ENCODE data around the gene KLHL9.
"Not testable (repeated sequence)": the region's sequence is repeated elsewhere in the genome, so short reads cannot be mapped to it uniquely, and the experiment has no call there.

KLHL9 gene, protein sequence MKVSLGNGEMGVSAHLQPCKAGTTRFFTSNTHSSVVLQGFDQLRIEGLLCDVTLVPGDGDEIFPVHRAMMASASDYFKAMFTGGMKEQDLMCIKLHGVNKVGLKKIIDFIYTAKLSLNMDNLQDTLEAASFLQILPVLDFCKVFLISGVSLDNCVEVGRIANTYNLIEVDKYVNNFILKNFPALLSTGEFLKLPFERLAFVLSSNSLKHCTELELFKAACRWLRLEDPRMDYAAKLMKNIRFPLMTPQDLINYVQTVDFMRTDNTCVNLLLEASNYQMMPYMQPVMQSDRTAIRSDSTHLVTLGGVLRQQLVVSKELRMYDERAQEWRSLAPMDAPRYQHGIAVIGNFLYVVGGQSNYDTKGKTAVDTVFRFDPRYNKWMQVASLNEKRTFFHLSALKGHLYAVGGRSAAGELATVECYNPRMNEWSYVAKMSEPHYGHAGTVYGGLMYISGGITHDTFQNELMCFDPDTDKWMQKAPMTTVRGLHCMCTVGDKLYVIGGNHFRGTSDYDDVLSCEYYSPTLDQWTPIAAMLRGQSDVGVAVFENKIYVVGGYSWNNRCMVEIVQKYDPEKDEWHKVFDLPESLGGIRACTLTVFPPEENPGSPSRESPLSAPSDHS

DNA sequence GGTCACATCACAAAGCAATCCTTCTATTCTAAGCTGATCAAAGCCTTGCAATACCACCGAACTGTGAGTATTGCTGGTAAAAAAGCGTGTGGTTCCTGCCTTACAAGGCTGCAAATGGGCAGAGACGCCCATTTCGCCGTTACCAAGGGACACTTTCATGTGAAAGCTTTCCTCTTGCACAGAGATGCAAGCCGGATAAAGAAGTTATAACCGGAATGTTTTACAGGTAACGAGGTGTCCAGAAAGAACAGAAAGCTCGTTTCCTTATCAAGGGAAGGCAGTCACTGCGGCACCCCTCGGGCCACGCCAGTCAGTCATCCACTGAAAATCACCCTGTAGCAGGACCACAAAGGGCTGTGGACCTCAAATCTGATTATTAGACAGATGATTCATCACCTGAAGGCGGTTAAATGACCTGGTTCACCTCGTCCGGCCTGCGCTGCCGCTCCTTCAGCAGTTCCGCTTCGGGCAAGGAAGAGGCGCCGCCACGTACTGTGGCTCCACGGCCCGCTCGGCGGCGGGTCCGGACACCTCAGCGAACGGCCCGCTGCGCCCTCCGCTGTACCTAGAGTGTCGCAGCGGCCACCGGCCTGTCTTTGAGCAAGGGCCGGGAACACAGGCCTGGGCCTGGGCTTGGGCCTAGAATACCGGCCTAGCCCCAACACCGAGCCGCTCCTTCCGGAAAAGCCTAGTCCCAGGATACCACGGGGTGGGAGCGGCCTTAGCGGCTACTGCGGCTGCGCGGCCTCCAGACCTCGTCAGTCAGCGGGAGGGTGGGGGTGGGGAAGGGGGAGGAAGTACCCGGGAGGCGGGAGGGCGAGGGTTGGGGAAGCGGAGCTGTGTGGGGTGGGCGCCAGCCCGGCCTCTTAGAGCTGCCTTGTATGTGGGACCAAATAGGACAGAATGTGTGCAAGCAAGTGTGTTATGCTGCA lies at the start of gene KLHL9:
TSS of gene KLHL9 (minus strand) at position 704 of the 932 bp plus-strand sequence. CDS start at position 159, 545 bp downstream.
- DNase-seq (ENCODE audit: low read depth) = peak; percentile 87

DNA sequence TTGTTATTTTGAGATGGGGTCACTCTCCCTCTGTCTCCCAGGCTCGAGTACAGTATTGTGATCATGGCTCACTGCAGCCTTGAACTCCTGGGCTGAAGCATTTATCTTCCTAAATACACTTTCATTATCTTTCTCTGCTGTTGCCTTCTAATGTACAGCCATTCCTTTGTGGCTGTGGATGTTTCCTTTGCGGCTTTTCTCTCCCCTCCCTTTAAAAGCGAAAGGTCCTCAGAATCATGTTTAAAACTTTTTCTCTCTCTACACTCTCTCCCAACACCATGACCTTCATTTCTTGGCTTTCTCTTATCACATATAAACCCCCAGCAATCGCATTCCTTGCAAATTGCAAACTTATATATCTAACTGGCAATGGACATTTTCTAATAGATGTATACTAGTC lies 48.4 kb upstream of the KLHL9 start:
- no peak for DNase-seq (ENCODE audit: low read depth)

DNA sequence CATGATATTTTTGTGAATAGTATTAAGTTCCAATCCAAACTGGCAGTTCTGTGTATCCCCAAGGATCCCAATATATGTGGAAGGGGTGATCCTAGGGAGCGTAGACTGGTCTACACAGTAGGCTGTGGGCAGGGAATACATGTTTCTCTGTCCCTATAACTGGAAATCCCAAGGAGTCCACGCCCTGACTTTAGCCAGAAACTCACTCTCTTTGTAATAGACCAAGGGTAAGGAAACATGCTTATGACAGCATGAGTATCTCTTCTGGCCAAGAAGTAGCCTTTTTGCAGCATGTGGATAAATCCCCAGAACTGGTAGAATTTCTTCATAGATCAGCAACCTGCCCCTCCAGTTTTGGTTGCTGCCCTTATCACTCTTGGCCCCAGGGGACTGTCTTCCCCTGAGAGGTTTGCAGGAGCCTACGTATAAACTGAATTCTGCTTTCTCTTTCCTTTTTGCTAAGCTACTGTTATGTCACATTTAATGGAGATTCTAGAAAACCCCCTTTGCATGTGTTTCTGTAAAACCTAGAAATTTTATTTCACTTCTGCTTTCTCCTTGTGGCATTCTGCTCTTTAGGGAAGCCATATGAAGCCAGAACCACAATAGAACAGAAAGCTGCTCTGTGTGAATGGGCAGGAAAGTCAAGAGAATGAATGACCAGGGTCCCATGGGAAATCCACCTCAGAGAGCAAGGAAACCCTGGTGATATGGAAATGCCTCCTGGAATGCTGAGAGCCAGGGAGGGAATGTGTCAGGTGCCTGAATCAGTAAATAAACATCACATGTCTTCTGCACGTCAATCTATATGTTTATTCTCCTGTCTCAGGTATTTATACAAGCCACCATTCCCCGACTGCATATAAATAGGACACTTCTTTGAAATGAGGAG lies 46.5 kb upstream of the KLHL9 start:
- DNase-seq (ENCODE audit: low read depth) = no peak

DNA sequence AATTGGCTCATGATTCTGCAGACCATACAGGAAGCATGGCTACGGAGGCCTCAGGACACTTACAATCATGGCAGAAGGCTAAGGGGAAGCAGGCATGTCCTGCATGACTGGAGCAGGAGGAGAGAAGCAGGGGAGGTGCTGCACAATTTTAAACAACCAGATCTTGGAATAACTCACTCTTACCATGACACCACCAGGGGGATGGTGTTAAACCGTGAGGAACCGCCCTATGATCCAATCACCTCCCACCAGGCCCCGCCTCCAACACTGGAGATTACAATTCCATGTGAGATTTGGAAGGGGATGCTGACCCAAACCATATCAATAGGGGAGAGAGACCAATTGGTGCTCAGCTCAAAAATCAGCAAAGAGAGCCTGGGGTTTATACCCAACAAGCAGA lies 36.3 kb upstream of the KLHL9 start:
- not testable (repeated sequence) for DNase-seq (ENCODE audit: low read depth)

DNA sequence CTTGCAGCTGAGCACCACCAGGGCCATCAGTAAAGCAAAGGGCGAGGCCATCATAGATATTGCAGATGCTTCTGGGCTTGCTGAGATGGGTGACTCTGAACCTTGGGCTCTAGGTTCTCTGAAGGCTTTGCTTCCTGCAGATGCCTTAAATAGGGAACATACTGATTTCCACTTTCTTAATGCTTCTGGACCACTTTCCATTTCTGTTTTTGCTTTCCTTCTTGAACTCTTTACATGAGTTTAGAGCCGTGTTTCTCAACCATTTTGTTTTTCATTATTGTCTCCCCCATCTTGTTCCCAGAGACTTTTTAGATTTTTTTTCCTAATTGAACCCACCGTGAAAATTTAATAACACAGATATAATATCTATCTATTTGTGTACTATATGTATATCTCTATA lies 32.8 kb upstream of the KLHL9 start, which contains the start of gene IFNA13:
TSS of gene IFNA13 (minus strand) at position 101 of the 400 bp plus-strand sequence. CDS start at position 54, 47 bp downstream.
- DNase-seq (ENCODE audit: low read depth) = no peak

DNA sequence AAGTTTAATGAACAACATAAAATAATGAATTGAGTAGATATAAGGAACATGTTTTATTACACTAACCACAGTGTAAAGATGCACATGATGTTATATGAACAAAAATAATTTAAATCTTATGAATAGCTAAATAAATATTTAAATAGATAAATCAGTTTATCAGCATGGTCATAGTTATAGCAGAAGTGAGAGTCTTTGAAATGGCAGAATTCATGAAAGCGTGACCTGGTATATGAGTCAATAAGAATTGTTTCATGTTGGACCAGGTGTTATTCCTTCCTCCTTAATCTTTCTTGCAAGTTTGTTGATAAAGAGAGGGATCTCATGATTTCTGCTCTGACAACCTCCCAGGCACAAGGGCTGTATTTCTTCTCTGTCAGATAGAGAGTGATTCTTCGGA lies 32.0 kb upstream of the KLHL9 start:
- DNase-seq (ENCODE audit: low read depth) = not testable (repeated sequence)

DNA sequence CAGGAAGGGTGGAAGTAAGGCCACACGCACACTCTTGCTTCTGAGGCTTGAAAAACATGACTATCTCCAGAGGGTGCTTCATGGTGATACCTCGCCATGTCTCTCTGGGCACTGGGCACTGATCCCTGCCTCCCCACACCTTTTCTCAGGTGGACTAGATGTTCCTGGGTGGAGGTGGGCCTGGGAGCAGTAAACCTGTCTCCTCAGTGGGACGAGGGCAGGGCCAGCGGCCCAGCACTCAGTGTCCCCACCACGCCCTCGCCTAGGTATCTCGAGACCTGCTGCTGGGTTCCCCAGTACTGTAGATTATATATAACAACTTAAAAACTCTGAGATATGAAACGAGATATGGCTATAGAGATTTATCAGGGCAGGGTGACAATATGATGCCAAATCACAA lies 27.1 kb upstream of the KLHL9 start:
- DNase-seq (ENCODE audit: low read depth) = no peak

DNA sequence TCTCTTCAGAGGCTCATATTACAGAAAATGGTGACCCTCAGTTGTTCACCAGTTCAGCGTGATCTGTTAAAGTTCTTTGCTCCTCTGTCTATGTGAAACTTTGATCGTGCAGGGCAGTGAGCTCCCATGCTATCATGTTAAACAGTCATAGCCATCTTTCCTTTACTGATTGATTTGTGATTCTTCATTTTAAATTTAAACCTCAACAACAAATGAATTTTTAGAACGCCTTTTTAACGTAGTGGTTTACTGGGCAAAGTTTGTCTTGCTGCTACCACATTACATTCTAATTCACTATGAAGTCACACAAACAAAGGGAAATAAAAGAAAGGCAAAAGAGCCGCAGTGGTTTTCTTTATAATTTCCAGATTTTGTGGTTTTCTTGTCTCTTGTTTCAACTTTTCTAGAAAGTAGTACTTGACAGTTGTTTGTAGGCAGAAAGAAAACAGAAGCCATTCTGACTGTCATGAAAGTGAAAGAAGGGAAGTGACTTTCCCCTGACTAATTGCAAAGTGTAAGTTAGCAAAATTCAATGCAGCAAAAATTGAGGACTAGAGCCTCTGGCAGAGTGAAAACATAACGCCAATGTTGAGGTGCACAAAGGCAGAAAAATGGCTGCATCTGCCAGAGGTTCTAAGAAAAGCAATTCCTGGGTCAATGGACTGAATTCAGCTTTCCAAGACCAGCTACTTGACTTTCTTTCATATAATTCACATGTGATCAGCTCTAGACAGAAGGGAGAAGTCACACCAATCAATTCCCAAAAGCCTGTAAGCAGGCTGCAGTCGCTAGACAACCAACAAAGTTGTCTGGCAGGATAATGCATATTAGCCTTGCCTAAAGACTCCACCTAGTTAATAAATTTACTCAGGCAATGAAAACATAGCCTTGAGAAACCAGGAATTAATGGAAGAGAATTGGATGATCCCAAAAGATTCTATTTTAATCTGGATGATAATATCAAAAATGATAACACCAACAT lies 22.6 kb upstream of the KLHL9 start:
- no peak for DNase-seq (ENCODE audit: low read depth)

DNA sequence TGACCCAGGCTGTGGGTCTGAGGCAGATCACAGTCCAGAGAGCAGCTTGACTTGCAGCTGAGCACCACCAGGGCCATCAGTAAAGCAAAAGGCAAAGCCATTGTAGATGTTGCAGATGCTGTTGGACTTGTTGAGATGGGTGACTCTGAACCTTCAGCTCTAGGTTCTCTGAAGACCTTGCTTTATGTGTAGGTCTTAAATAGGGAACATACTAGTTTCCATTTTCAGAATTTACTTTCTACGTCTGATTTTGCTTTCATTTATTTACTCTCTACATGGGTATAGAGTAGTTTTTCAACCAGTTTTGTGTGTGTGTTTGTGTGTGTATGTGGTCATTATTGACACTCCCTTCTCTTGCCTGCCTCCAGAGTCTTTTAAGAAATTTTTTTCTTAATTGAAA lies 15.6 kb upstream of the KLHL9 start, which contains the start of gene IFNA6:
TSS of gene IFNA6 (minus strand) at position 101 of the 400 bp plus-strand sequence. CDS start at position 101, 0 bp downstream.
- DNase-seq (ENCODE audit: low read depth) = no peak

DNA sequence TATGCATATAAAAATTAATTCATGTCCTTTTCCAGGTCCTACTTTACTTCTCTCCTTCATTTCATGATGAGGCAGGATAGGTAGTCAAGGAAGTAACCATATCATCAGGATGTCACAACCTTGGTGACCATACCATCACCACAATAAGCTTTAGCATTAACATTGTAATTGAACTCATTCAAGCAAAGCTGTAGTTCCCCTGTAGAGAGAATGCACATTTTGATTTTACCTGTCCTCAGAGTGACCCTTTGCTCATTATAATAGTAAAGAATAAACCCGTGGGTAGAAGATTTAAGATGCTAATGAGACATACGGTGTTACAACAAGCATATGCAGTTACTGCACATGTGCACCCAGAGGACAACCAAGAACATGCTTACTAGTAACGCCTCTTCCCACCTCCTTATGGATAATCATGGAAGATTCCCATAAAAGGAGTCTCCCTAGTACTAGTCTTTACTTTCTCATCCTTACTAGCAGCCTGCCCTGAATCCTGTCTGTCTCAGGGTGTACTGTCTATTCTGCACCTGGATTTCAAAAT lies 13.3 kb upstream of the KLHL9 start:
- no peak for DNase-seq (ENCODE audit: low read depth)

DNA sequence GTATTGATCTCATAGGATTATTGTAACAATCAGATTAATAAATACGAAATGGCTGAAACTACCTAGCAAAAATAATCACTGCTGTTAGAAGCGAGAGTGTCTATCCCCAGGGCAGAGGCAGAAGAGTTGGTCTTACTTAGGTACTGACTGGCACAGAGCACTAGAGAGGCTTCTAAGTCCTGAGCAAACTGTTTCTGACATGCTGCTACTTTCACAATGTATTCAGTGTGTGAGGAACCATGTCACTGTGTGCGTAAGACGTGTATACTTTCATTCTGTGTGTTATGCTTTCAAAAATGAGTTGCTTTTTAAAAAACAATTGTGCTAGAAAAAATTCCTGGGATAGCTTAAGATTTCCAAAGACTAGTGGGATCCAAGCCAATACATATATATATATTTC lies 5.5 kb upstream of the KLHL9 start:
- no peak for DNase-seq (ENCODE audit: low read depth)

DNA sequence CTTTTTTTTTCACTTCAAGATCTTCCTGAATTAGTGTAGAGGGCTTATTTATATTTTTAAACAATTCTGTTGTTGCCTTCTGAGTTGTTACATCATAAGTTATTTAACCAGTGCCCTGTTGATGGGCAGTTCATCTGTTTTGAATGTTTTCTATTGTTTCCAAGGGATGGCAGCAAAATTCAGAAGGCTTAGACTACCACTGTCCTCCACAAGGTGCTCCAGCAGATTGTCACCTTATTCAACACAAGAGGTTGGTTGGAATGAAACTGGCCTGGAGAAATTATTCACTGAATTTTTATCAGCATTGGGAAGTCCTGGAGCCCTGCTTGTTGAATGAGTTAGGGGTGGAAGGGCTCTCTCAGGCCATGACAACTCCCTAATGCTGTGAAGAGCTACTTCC lies 1.3 kb upstream of the KLHL9 start:
- DNase-seq (ENCODE audit: low read depth) = no peak

DNA sequence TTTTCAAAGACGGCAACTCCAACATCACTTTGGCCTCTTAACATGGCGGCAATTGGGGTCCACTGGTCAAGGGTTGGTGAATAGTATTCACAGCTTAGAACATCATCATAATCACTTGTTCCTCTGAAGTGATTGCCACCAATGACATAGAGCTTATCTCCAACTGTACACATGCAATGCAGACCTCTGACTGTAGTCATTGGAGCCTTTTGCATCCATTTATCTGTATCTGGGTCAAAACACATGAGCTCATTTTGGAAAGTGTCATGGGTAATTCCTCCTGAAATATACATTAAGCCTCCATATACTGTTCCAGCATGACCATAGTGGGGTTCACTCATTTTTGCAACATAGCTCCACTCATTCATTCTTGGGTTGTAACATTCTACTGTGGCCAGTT lies 2.0 kb downstream of the KLHL9 start:
- no peak for DNase-seq (ENCODE audit: low read depth)

DNA sequence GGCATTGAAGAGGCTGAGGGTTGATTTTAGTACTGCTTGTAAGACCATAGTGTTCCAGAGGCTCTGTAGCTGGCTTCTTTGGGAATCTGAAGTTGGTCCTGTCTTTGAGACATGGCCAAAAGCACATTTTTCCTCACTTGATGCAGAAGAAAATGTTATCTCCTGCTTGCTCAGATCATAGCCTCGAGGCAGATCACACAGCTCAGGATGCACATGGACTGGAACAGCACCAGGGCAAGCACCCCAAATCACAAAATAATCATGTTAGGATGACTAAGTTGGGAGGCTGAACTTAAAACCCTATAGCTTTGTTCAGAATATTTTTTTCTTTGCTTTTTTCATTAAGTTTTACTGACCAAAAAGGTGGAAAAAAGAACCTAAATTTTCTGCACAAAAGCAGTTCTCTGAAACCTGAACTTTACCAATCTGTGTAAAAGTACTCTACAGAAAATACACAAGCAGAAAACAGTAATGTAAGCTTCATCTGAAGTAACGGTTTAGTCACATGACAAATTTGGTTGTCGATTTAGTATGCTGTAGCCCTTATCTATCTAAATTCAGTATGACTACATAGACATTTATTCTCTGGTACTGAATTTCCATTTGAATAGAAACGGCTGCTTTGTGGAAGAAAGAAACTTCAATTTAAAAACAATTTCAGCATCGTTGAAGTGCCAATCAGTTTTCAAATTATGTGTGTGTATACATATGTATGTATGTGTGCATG lies 3.4 kb downstream of the KLHL9 start:
- DNase-seq (ENCODE audit: low read depth) = no peak

DNA sequence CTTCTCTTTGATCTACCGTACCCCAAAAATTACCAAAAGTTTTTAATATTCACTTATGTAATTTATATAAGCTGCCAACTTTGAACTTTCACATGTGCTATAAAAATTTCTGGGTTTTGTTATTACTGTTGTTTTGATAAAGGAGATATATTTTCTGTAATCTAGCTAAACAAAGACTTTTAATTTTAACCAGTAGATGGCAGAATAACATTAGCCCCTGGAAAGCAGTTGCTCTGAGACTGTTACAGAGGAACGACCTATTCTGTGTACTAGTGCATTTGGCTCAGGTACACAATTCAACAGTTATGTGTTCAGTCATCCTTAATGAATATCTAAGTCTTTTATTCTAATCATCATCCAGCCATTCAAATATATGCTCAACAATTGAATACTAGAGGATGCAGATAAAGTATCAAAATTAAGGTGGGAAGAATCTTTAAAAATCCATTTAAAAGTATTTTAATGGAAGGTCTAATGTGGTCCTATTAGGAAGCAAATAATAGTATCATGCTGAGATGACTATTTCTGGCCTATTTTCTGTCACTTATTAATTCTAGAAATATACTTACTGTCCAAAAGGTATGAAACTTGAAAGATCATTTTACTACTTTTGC lies 8.6 kb downstream of the KLHL9 start:
- DNase-seq (ENCODE audit: low read depth) = no peak

DNA sequence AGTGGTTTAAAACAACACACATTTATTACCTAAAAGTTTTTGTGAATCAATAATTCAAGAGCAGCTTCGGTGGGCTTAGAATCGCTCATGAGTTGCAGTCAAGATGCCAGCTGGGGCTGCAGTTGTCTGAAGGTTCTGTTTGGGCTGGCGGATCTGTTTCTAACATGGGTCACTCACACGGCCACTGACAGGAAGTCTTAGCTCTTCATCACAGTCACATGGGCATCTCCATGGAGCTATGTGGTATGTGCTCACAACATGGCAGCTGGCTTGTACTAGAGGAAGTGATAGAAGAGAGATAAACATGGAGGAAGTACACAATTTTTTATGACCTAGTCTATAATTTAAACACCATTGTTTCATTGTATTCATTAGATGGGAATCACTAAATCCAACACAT lies 11.2 kb downstream of the KLHL9 start:
- no peak for DNase-seq (ENCODE audit: low read depth)

DNA sequence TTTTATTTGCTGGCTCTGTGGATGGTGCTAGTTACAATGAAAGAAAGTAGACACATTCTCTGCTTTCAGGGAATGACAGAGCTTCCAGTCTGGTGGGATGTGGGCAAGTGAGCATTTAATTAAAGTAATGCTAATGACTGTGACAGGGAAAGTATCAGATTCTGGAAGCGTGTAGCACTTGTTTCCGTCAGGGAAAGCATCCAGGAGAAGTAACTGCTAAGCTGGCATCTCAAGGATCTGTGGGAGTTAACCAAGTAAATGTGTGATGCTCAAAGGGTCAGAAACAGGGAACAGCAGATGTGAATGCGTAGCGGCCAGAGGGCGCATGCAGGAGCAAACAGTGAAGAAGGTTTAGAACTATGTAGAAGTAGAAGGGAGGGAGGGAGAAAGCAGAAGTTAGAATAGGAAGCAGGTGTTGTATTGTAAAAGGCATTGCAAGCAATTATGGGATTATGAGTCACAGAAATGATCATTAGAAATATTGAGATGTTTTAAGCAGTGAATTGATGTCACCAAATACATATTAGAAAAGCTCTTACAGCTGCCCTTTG lies 12.2 kb downstream of the KLHL9 start:
- no peak for DNase-seq (ENCODE audit: low read depth)

DNA sequence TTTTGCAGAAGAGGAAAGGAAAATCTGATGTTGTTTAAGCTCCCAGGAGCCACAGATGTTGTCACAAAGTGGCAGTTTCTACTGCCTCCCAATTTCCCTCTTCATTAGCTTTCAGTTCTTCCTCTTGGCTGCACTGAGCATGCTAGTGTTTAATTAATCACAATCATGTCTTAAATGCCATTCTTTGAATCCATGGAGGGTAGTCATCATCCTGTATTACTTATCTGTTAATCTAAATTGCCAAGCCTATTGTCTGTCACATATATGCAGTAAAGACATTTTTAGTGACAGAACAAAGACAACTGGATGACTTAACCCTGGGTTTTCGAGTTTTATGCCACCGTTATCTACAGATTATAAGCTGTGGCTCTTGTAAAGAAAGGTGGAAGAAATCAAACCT lies 14.7 kb downstream of the KLHL9 start:
- DNase-seq (ENCODE audit: low read depth) = no peak

Measured in stromal cell of bone marrow (primary cell).